ENCODE results near the gene DOK1.

DNA sequence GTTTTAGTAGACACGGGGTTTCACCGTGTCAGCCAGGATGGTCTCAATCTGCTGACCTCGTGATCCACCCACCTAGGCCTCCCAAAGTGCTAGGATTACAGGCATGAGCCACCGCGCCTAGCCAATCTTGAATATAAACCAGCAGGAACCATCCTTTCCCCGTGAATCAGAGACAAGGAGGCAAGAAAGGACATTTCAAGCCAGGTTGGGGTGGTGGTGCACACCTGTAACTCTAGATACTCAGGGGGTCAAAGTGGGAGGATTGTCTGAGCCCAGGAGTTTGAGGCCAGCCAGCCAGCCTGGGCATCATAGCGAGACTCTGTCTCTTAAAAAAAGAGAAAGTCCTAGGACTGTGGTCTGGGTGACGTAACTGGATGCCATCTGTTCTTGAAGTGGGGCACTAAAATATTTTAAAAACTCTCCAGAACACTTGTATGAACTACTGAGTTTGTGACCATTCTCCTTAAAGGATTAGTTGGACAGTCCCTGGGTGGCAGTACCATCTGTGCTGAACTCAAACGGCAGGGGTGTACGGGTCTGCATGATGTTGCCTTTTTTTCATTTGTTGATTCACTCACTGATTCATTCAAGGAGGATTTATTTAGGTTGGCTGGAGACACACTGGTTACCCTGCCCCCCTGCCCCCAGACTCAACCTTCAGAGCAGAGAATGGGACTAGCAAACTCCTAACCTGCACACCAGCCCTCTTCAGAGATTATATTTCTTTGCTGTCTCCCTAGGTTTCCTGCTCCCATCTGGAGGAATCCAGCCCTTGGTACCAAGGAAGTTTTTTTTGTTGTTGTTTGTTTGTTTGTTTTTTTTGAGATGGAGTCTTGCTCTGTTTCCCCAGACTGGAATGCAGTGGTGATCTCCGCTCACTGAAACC lies 43.2 kb upstream of the DOK1 start:
- TF ChIP-seq, protein P1, sequence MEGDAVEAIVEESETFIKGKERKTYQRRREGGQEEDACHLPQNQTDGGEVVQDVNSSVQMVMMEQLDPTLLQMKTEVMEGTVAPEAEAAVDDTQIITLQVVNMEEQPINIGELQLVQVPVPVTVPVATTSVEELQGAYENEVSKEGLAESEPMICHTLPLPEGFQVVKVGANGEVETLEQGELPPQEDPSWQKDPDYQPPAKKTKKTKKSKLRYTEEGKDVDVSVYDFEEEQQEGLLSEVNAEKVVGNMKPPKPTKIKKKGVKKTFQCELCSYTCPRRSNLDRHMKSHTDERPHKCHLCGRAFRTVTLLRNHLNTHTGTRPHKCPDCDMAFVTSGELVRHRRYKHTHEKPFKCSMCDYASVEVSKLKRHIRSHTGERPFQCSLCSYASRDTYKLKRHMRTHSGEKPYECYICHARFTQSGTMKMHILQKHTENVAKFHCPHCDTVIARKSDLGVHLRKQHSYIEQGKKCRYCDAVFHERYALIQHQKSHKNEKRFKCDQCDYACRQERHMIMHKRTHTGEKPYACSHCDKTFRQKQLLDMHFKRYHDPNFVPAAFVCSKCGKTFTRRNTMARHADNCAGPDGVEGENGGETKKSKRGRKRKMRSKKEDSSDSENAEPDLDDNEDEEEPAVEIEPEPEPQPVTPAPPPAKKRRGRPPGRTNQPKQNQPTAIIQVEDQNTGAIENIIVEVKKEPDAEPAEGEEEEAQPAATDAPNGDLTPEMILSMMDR (IDR thresholded peaks at IDR 0.05; ENCODE audit: low read depth, low read length, poor library complexity, severe bottlenecking) = no peak
- TF ChIP-seq EZH2phosphoT487 (IDR thresholded peaks at IDR 0.05; ENCODE audit: borderline replicate concordance, low read length) = no peak
